Right cardiac atrium (tissue), 5 donors: Measurements from ENCODE around the gene RGS14. TPM values are rescaled to one million over a fixed set of nuclear protein-coding genes. Genes with fewer than 3 reads are reported as not detected.

Source experiments
- ATAC-seq, 2 donors: fragments of 200-7000 bp; cut with Tn5 transposase; one replicate each; pipeline versions ENCODE4 v1.8.0 to v1.9.1; 2020; ENCODE audit warnings: moderate library complexity in 2 of 2, mild to moderate bottlenecking in 1 of 2
- DNase-seq, 3 donors: peaks; one replicate each; pipeline ENCODE4 v3.0.0-alpha.2; 2020
- H3K27ac ChIP-seq: one replicate; pipeline ENCODE4 v1.5.1; 2013; ENCODE audit warnings: mild to moderate bottlenecking, low read length, control low read depth, moderate library complexity
- H3K27me3 ChIP-seq: one replicate; pipeline ENCODE4 v1.6.1; 2013; ENCODE audit not compliant: control insufficient read depth, insufficient read depth
- H3K4me1 ChIP-seq: one replicate; pipeline ENCODE4 v1.6.1; 2013; ENCODE audit warnings: low read length; ENCODE audit not compliant: control insufficient read depth, insufficient read depth
- H3K4me3 ChIP-seq: one replicate; pipeline ENCODE4 v1.5.1; 2013; ENCODE audit warnings: low read length, control low read depth
- H3K9me3 ChIP-seq: one replicate; pipeline ENCODE4 v1.6.1; 2013; ENCODE audit warnings: low read length; ENCODE audit not compliant: control insufficient read depth
- WGBS: extraction: QIAGEN DNeasy Blood & Tissue Kit; methylation state at CpG from one replicate; pipeline ENCODE4 v1.1.7; 2013; 5-methylcytosine and 5-hydroxymethylcytosine counted together
- intact Hi-C, 4 donors: fragments of 100-400 bp; cut with DNase I; formaldehyde crosslinking; loops; one replicate each; pipeline versions ENCODE4 v1.11.0 to v1.14.0; 2022 to 2023
- polyA plus RNA-seq: library from polyadenylated mRNA; stranded (reverse); fragments of 200-250 nt; gene quantifications from one replicate; pipeline ENCODE4 v1.2.3, GENCODE V29; 2013
- total RNA-seq, 4 donors: library from RNA; stranded (reverse); fragmentation: NEBNext Ultra II Directional; extraction: Animal tissue kit (Norgen Biotek cat#: 25700); gene quantifications; one replicate each; pipeline ENCODE4 v1.2.1, GENCODE V29; 2021
- donor health status: healthy with polysubstance abuse.
- donor health status: DM: no; HTN: yes; CAD: no.
- donor health status: DM: no; HTN: no; CAD: no.
- donor health status: DM: no; HTN: yes; CAD: no; lungs with severe emphysema.
- donor health status: DM: yes; HTN: yes; CAD: no.

RGS14 gene
- total and polyA plus RNA-seq, 5 donors: 3.8 to 5.1 (median 4.2) TPM

- ATAC-seq (peak; percentile 98 to 99), DNase-seq (peak; percentile 94 to 96 (median 95))
- WGBS: 6% methylated on average over 55 of the region's 55 CpGs
- Histone ChIP-seq H3K9me3 (no peaks in the 10 kb centered on the region), H3K4me3 (peak within 1 kb of the TSS; percentile 92), H3K27ac (peak within 1 kb of the TSS; percentile 99), H3K27me3 (no peaks in the 10 kb centered on the region), H3K4me1 (no peaks in the 10 kb centered on the region)
- intact Hi-C loops: no loop called here
Measured at GRCh38 chr5:177351392-177352329, 6.1 kb upstream of the RGS14 start, which contains the start of gene LMAN2. LMAN2 (minus strand) TSS chr5:177351668; CDS start chr5:177351647, 21 bp downstream.

- WGBS: 71% methylated on average over 5 of the region's 5 CpGs
- no peaks in the 10 kb centered on the region for H3K4me1 ChIP-seq
- no peaks in the 10 kb centered on the region for H3K27me3 ChIP-seq
- H3K4me3 ChIP-seq: no peak overlapping the region
- H3K9me3 ChIP-seq: no peaks in the 10 kb centered on the region
- ATAC-seq (no peak), DNase-seq (peak in 1 of 3 donors; percentile 12)
- intact Hi-C loops: no loop called here
- no peak overlapping the region for H3K27ac ChIP-seq
Measured at GRCh38 chr5:177353093-177353492, 4.6 kb upstream of the RGS14 start.

- H3K4me3 ChIP-seq: no peak overlapping the region
- H3K27me3 ChIP-seq: no peaks in the 10 kb centered on the region
- no peak overlapping the region for H3K27ac ChIP-seq
- DNase-seq (no peak), ATAC-seq (no peak)
- H3K4me1 ChIP-seq: no peaks in the 10 kb centered on the region
- 82% methylated on average over 3 of the region's 3 CpGs for WGBS
- H3K9me3 ChIP-seq: no peaks in the 10 kb centered on the region
- intact Hi-C loops: no loop called here
Measured at GRCh38 chr5:177354256-177354655, 3.5 kb upstream of the RGS14 start.

- H3K4me1 ChIP-seq: no peaks in the 10 kb centered on the region
- 66% methylated on average over 3 of the region's 3 CpGs for WGBS
- H3K4me3 ChIP-seq: no peak overlapping the region
- DNase-seq (peak in 1 of 3 donors; percentile 17), ATAC-seq (no peak)
- no peaks in the 10 kb centered on the region for H3K9me3 ChIP-seq
- intact Hi-C loops: no loop called here
- no peak overlapping the region for H3K27ac ChIP-seq
- H3K27me3 ChIP-seq: no peaks in the 10 kb centered on the region
Measured at GRCh38 chr5:177354711-177355110, 3.0 kb upstream of the RGS14 start.

- intact Hi-C loops: no loop called here
- Histone ChIP-seq H3K27ac (no peak overlapping the region), H3K27me3 (no peaks in the 10 kb centered on the region), H3K4me1 (no peaks in the 10 kb centered on the region), H3K4me3 (no peak overlapping the region), H3K9me3 (no peaks in the 10 kb centered on the region)
- peak in 1 of 3 donors; percentile 5 for DNase-seq
- no peak for ATAC-seq
- 79% methylated on average over 1 of the region's 1 CpG for WGBS
Measured at GRCh38 chr5:177355162-177355867, 2.4 kb upstream of the RGS14 start.

GRCh38 chr5:177355868-177356168 is 1.9 kb upstream of the RGS14 start:
- WGBS: 7% methylated on average over 1 of the region's 1 CpG
- intact Hi-C loops: no loop called here

GRCh38 chr5:177356746-177357145 is 978 bp upstream of the RGS14 start:
- Histone ChIP-seq H3K4me1 (no peaks in the 10 kb centered on the region), H3K27me3 (no peaks in the 10 kb centered on the region), H3K4me3 (no peak overlapping the region), H3K27ac (no peak overlapping the region), H3K9me3 (no peaks in the 10 kb centered on the region)
- ATAC-seq (no peak), DNase-seq (no peak)
- intact Hi-C loops: no loop called here
- 65% methylated on average over 3 of the region's 3 CpGs for WGBS

More at GRCh38 chr5:177355868-177356168, 1.9 kb upstream of the RGS14 start:
- Histone ChIP-seq H3K27me3 (no peaks in the 10 kb centered on the region), H3K4me1 (no peaks in the 10 kb centered on the region), H3K4me3 (no peak overlapping the region), H3K9me3 (no peaks in the 10 kb centered on the region), H3K27ac (no peak overlapping the region)
- no peak for DNase-seq
- no peak for ATAC-seq

- intact Hi-C loops: no loop called here
- no peak overlapping the region for H3K4me3 ChIP-seq
- WGBS: 79% methylated on average over 5 of the region's 5 CpGs
- H3K27ac ChIP-seq: no peak overlapping the region
- DNase-seq (no peak), ATAC-seq (no peak)
- no peaks in the 10 kb centered on the region for H3K4me1 ChIP-seq
- no peaks in the 10 kb centered on the region for H3K9me3 ChIP-seq
- no peaks in the 10 kb centered on the region for H3K27me3 ChIP-seq
Measured at GRCh38 chr5:177357146-177357458, 622 bp upstream of the RGS14 start.

GRCh38 chr5:177358370-177358819 is 671 bp downstream of the RGS14 start:
- H3K27ac ChIP-seq: no peak overlapping the region
- intact Hi-C loops: no loop called here

GRCh38 chr5:177359451-177359851 is 1.7 kb downstream of the RGS14 start:
- intact Hi-C loops: no loop called here
- 61% methylated on average over 6 of the region's 6 CpGs for WGBS
- no peaks in the 10 kb centered on the region for H3K27me3 ChIP-seq
- no peak overlapping the region for H3K4me3 ChIP-seq
- no peaks in the 10 kb centered on the region for H3K4me1 ChIP-seq
- DNase-seq (no peak), ATAC-seq (no peak)
- no peak overlapping the region for H3K27ac ChIP-seq
- H3K9me3 ChIP-seq: no peaks in the 10 kb centered on the region

More at GRCh38 chr5:177358370-177358819, 671 bp downstream of the RGS14 start:
- ATAC-seq: no peak
- Histone ChIP-seq H3K4me3 (no peak overlapping the region), H3K27me3 (no peaks in the 10 kb centered on the region), H3K9me3 (no peaks in the 10 kb centered on the region), H3K4me1 (no peaks in the 10 kb centered on the region)
- WGBS: 35% methylated on average over 5 of the region's 5 CpGs
- peak in 1 of 3 donors; percentile 64 for DNase-seq

- Histone ChIP-seq H3K27me3 (no peaks in the 10 kb centered on the region), H3K27ac (no peak overlapping the region), H3K9me3 (no peaks in the 10 kb centered on the region), H3K4me3 (no peak overlapping the region), H3K4me1 (no peaks in the 10 kb centered on the region)
- no peak for DNase-seq
- ATAC-seq: no peak
- 74% methylated on average over 3 of the region's 3 CpGs for WGBS
- intact Hi-C loops: no loop called here
Measured at GRCh38 chr5:177359860-177360259, 2.1 kb downstream of the RGS14 start.
